K562 treated with DMSO at 1 percent for 12 hours (cell line): ENCODE measurements around the gene NR2C2. TPM values are rescaled to one million over a fixed set of nuclear protein-coding genes. Genes with fewer than 3 reads are reported as not detected.

Source experiments
- total RNA-seq: library from RNA; unstranded; fragments of 300-600 nt; gene quantifications from 2 replicates; pipeline ENCODE4 v1.2.3, GENCODE V29; 2022; ENCODE audit not compliant: insufficient read depth

NR2C2 gene
- total RNA-seq = 16.2 and 68.7 TPM in 2 replicates

GRCh38 chr3:14947100-14947885 is at the start of gene NR2C2:
Gene NR2C2, plus strand, starts transcription at chr3:14947583. Its CDS starts 56,332 bp downstream, at chr3:15003915.

GRCh38 chr3:15064835-15065549 is 117.6 kb downstream of the NR2C2 start, which contains the start of gene MRPS25:
Gene MRPS25, minus strand, starts transcription at chr3:15065315. Its CDS starts 121 bp downstream, at chr3:15065194.

Other genes starting within 250 kb of the NR2C2 start
- not detected in 2 replicates for gene FGD5, start 128.6 kb upstream of the NR2C2 start, total RNA-seq
- gene MRPS25, start 117.7 kb downstream of the NR2C2 start, total RNA-seq = 34.3 and 45.5 TPM in 2 replicates
- 5.2 and 18.3 TPM in 2 replicates for gene RBSN, start 151.6 kb downstream of the NR2C2 start, total RNA-seq